ENCODE measurements around the gene GULP1. TPM values are rescaled to one million over a fixed set of nuclear protein-coding genes. Genes with fewer than 3 reads are reported as not detected.

Gene GULP1
- total and polyA plus RNA-seq, 2 of the 4 experiments (the other 2 are of a cell fraction), result 24.4 to 40.1 TPM

DNA sequence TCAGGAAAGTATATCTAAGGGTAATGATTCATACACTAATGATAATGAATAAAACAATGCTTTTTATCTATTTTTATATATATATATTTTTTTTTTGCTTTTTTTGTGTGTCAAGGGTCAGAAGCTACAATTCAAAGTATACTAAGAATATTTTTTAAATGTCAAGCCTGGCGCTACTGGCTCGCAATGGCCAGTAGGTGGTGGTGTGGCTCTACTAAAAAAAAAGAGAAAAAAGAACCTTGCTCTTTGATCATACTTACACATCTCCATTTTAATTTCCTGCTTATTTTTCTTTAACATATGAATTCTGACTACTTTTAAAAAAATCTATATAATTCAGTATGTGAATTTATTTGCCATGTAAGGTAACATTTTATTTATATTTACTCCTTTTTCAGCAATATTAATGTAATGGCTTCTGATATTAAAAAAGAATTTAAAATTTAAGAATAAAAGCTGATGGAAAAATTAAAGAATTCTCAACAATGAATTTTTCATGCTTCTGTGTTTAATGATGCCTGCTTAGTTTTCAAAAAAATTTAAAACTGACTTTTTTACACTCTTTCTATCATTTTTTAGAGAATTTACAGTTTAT, 232.9 kb downstream of the GULP1 start:
- H2AK5ac ChIP-seq (ENCODE audit: low read depth, low read length), result no peak overlapping the region

More for the DNA sequence above, 232.9 kb downstream of the GULP1 start:
- Histone ChIP-seq H3K4ac (ENCODE audit: low read depth, low read length) (no peak overlapping the region), H2BK5ac (ENCODE audit: low read depth, low read length, poor library complexity, severe bottlenecking) (peak overlapping the region; percentile 71), H3K27ac (ENCODE audit: insufficient read depth, low read length) (no peak overlapping the region), H3K9me1 (ENCODE audit: insufficient read depth, low read length) (no peaks in the 10 kb centered on the region), H4K8ac (ENCODE audit: low read depth in 2 of 2, low read length in 2 of 2) (no peak overlapping the region; a peak in 1 of 4 replicates), H3K79me1 (ENCODE audit: low read depth in 1 of 2, low read length in 2 of 2) (peaks cover 7 to 16% of the 10 kb centered on the region in 2 experiments; a peak in 3 of 4 replicates), H3K4me1 (ENCODE audit: control insufficient read depth, insufficient read depth, low read length) (peaks cover 2% of the 10 kb centered on the region; the same call in 1 of the 2 replicates), H3K56ac (ENCODE audit: extremely low read depth, insufficient read depth, low read length) (no peak overlapping the region), H3K9me3 (ENCODE audit: control insufficient read depth, insufficient read depth, low read length) (peaks cover 2% of the 10 kb centered on the region), H3K18ac (ENCODE audit: low read depth, low read length) (no peak overlapping the region), H2AFZ (replicated peaks; ENCODE audit: low read length, poor library complexity) (no peak overlapping the region), H3K23ac (ENCODE audit: low read depth, low read length) (no peak overlapping the region), H4K20me1 (ENCODE audit: insufficient read depth, low read length) (no peaks in the 10 kb centered on the region), H2AK9ac (replicated peaks; ENCODE audit: low read depth, low read length, poor library complexity) (no peak overlapping the region), H4K91ac (ENCODE audit: insufficient read depth, low read depth, low read length) (no peak overlapping the region), H3K14ac (replicated peaks; ENCODE audit: low read depth, low read length) (no peak overlapping the region), H3K36me3 (ENCODE audit: control insufficient read depth, insufficient read depth, low read length) (peaks cover 2% of the 10 kb centered on the region; the same call in 1 of the 2 replicates), H3K4me2 (ENCODE audit: low read depth, low read length) (no peak overlapping the region), H4K5ac (ENCODE audit: low read depth, low read length) (no peak overlapping the region), H2BK15ac (ENCODE audit: low read depth, low read length) (no peak overlapping the region), H2BK20ac (ENCODE audit: low read depth, low read length) (no peak overlapping the region), H3K4me3 (ENCODE audit: insufficient read depth, low read depth, low read length) (no peak overlapping the region), H2BK120ac (ENCODE audit: low read depth, low read length) (no peak overlapping the region; the same call in 1 of the 2 replicates), H3K27me3 (ENCODE audit: control insufficient read depth, insufficient read depth, low read length) (no peaks in the 10 kb centered on the region), H3K9ac (ENCODE audit: low read depth, low read length) (no peak overlapping the region)
- TF ChIP-seq SMC3 (IDR thresholded peaks at IDR 0.05; ENCODE audit: low read depth, low read length) (peak; percentile 86), RAD21 (IDR thresholded peaks at IDR 0.05; ENCODE audit: low read length) (peak; percentile 80), RCOR1 (IDR thresholded peaks at IDR 0.05; ENCODE audit: insufficient replicate concordance, low read length) (no peak), MXI1 (IDR thresholded peaks at IDR 0.05; ENCODE audit: borderline replicate concordance, low read depth, low read length) (no peak)
- TF ChIP-seq, protein P1, sequence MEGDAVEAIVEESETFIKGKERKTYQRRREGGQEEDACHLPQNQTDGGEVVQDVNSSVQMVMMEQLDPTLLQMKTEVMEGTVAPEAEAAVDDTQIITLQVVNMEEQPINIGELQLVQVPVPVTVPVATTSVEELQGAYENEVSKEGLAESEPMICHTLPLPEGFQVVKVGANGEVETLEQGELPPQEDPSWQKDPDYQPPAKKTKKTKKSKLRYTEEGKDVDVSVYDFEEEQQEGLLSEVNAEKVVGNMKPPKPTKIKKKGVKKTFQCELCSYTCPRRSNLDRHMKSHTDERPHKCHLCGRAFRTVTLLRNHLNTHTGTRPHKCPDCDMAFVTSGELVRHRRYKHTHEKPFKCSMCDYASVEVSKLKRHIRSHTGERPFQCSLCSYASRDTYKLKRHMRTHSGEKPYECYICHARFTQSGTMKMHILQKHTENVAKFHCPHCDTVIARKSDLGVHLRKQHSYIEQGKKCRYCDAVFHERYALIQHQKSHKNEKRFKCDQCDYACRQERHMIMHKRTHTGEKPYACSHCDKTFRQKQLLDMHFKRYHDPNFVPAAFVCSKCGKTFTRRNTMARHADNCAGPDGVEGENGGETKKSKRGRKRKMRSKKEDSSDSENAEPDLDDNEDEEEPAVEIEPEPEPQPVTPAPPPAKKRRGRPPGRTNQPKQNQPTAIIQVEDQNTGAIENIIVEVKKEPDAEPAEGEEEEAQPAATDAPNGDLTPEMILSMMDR (conservative IDR thresholded peaks at IDR 0.05; ENCODE audit: low read depth, low read length), result peak; percentile 85
- no CpG with 5 or more reads among the region's 2 CpGs for WGBS, 2 experiments (ENCODE audit: extremely low coverage in 2 of 2, insufficient read length in 1 of 2)
- dilution Hi-C loops (cut with HindIII; ENCODE audit: low sequenced_read_pairs, unreplicated experiment) (no loop called here), intact Hi-C loops (cut with micrococcal nuclease) (loop anchor here (1.0 to 10.0 kb wide), 8 partner anchors 133 to 888 kb away; partner anchors contain the start of gene COL5A2), in situ Hi-C loops (cut with MboI; ENCODE audit: low sequenced_read_pairs) (loop anchor here (5.0 kb wide), 2 partner anchors 458 to 888 kb away; no protein-coding TSS in a partner anchor)
- ChIA-PET POLR2A (ENCODE audit: unreplicated experiment) (no interaction called here), CTCF (interaction anchor here (0.6 to 1.2 kb wide), 13 partner anchors 29 to 888 kb away, joined by 3 to 6 read pairs (median 3); no protein-coding TSS in a partner anchor)
- ATAC-seq (ENCODE audit: low read depth) (peak; percentile 69; the same call in 1 of the 2 replicates), DNase-seq (peak; percentile 69)
- no TSS peak for BruUV-seq (replicated peaks)
